T-helper 22 cell (primary cell): ENCODE results near the gene NDFIP2.
"Not testable (repeated sequence)": the region's sequence is repeated elsewhere in the genome, so short reads cannot be mapped to it uniquely, and the experiment has no call there.

Source experiments
- DNase-seq: peaks from one replicate; pipeline ENCODE4 v3.0.0-alpha.2; 2020; ENCODE audit warnings: low read depth

Gene NDFIP2

DNA sequence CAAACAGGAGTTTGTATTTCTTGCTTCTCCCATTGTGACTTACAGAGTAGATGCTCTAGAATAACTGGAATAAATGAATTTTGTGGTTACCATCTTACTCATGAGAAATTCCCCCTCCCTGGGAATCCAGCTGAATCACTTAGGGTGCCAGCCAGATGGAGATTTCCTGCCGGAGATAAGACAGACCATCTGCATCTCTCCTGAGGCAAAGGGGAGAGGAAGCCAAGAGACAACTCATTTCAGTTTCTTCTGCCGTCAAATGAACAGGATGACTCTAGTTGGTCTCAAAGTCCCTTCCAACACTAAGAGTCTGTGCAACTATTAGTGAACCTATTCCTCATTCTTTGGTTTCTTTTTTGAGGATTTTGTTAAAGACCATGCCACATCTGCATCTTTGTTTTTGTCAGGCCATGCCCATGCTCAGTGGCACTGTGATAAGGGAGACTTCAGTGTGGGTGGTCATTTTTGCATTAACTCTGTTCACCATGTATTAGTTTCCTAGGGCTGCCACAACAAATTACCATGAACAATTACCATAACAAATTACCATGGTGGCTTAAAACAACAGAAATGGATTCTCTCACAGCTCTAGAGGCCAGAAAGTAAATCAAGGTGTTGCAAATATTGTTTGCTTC lies 112.8 kb downstream of the NDFIP2 start:
- DNase-seq, result no peak

DNA sequence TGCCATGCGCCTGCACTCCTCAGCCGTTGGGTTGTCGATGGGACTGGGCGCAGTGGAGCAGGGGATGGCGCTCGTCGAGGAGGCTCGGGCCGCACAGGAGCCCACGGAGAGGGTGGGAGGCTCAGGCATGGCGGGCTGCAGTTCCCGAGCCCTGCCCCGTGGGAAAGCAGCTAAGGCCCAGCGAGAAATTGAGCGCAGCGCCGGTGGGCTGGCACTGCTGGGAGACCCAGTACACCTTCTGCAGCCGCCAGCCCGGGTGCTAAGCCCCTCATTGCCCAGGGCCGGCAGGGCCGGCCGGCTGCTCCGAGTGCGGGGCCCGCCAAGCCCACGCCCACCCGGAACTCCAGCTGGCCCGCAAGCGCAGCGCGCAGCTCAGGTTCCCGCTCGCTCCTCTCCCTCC lies 119.2 kb downstream of the NDFIP2 start:
- DNase-seq, result not testable (repeated sequence)

GRCh38 chr13:79602936-79603335 lies 122.0 kb downstream of the NDFIP2 start:
- no peak for DNase-seq

- DNase-seq, result no peak
Observed at GRCh38 chr13:79604752-79605151, 123.8 kb downstream of the NDFIP2 start.
